HG03432 (cell line): ENCODE results near the gene BTBD1.
"Not testable (repeated sequence)": the region's sequence is repeated elsewhere in the genome, so short reads cannot be mapped to it uniquely, and the experiment has no call there.

Experiments used
- ATAC-seq: cut with Tn5 transposase; IDR thresholded peaks from one replicate; pipeline ENCODE4 v1.9.1; 2021; ENCODE audit warnings: mild to moderate bottlenecking, moderate library complexity; ENCODE audit not compliant: unreplicated experiment

BTBD1 gene

DNA sequence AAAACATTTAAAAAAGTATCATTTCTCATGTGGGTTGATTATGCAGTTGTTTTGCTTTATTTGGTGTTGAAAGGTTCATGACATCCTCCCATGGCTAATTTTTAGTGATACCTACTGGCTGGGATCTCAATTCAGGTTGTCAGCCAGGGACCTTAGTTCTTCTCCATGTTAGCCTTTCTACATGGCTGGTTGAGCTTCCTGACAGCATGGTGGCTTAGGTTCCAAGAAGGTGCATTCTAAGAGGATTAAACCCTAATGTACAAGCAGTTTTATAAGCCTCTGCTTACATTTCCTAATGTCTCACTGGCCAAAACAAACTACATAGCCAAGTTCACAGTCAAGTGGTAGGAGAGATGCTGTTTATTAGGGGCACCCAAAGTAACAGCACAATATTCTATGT, 31.0 kb upstream of the BTBD1 start:
- no peak for ATAC-seq

DNA sequence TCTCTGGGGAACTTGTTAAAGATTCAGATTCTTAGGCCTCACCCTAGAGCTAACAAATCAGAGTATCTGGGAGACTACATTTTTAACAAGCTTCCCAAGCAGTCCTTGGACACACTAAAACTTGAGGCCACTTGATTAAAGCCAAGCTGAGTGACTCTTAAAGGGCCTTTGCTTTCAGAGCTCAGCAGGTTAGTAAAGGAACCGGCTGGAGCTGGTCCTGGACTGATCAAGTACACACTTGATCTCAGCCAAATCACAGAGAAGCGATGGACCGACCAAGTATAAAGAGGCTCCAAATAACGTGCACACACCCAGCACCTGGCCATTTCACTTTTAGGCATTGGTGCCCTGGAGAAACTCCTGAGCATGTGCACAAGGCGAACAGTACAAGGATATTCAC, 27.5 kb upstream of the BTBD1 start:
- ATAC-seq = no peak

DNA sequence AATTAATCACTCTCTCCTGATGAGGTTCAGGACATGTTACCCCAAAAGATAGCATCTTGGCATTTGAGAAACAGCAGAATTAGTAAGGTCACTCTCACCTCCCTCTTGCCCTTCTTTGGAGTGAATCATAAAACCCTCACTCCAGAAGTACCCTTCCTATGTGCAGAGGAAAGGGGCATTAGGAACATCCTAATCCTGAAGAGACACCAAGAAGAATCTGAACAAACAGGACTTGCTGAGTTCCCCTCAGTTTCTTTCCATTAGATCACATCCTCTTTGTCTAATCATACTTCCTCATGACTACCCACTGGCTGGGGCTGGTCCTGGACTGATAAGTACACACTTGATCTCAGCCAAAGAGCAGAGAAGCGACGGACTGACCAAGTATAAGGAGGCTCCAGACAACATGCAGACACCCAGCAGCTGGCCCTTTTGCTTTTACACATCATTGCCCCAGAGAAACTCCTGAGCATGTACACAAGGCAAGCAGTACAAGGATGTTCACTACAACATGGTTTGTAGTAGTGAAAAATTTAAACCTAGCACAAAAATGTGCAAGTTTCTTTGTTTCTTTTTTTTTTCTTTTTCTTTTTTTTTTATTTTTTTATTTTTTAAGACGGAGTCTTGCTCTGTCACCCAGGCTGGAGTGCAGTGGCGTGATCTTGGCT, 25.4 kb upstream of the BTBD1 start:
- ATAC-seq = peak; percentile 82

DNA sequence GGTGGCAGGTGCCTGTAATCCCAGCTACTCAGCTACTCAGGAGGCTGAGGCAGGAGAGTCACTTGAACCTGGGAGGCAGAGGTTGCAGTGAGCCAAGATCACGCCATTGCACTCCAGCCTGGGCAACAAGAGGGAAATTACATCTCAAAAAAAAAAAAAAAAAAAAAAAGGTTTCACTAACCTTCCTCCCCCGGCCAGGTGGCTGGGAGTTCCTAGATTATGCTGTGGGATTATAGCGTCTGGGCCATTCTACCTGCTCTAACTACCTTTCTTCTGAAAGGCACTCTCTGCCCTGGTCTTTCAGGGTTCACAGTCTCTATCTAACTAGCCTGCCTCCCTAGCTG, 24.9 kb upstream of the BTBD1 start:
- not testable (repeated sequence) for ATAC-seq

DNA sequence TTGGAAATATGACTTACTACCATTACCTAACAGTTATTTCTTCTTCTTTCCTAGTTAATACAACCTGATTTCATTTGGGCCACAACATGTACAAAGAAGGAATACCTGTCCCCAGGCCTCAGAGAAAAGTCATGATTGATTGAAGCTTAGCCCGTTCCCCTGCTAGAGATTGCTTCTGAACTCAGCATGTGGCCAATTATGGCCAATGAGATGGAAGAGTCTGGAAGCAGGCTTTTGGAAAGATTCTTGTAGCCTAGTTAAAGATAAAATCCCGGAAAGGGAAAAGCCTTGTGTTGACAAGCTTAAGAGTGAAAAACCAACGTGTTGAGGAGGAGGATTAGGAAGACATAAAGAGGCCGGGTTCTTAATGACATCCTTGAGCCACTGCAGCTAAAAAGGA, 23.4 kb upstream of the BTBD1 start:
- ATAC-seq = no peak

DNA sequence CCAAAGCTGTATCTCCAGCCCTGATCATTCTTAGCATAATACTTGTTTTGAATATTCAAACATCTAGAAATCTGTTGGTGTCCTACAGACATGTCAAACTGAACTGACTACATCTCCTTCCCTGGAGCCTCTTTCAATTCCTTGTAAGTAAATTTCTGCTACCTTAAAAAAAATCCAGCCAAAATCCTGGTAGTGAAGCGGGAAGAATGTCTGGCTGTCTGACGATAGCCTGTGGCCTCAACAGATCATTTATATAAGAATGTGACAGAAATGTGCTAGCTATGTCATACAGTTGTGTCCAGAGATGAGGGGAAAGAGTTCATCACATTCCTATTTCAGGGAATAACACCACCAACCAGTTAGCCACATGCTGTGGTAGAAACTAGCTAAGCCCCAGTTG, 21.8 kb upstream of the BTBD1 start:
- no peak for ATAC-seq

DNA sequence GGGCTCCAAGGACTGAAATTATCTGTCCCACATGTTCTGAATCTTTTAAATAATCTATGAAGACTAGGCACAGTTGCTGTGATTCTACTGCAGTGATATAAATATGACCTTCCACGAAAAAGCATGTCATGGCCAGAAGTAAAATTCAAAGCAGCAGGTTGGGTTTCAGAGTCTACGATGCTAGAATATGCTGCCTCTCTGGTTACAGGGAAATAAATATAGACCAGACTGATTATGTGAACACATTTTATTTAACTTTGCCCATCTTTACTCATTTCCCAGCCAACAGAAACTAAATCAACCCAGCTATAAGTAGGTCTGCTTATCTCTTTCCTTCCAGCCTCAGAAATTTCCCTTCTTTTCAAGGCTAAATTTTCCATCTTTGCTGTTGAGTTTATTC, 20.5 kb upstream of the BTBD1 start:
- no peak for ATAC-seq

DNA sequence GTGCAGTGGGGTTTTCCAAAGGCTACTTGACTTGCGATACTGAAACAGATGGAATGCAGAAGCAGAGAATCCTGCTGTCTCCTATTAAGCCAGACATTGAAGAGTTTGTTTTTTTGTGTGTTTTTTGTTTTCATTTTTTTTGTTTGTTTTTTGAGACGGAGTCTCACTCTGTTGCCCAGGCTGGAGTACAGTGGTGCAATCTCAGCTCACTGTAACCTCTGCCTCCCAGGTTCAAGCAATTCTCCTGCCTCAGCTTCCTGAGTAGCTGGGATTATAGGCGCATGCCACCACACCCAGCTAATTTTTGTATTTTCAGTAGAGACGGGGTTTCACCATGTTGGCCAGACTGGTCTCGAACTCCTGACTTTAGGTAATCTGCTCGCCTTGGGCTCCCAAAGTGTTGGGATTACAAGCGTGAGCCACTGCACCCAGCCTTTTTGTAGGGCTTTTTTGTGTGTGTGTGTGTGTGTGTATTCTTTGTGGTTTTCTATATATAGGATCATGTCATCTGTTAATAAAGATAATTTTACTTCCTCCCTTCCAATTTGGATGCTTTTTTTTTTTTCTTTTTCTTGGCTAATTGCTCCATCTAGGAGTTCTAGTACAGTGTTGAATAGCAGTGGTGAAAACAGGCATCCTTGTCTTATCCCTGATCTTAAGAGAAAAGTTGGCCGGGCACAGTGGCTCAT, 19.0 kb upstream of the BTBD1 start:
- not testable (repeated sequence) for ATAC-seq

DNA sequence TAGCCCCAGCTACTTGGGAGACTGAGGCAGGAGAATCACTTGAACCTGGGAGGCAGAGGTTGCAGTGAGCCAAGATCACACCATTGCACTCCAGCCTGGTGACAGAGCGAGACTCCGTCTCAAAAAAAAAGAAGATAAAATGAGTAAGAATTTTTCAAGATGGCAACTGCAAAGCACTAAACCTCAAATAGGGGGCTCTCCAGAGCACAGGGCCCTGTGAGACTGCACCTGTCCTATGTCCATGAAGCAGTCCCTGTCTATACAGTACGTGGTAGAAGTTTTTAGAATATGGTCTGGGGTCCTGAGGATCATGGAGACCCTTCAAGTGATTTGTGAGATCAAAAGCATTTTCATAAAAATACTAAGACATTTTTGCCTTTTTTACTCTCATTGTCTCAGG, 18.4 kb upstream of the BTBD1 start:
- not testable (repeated sequence) for ATAC-seq

DNA sequence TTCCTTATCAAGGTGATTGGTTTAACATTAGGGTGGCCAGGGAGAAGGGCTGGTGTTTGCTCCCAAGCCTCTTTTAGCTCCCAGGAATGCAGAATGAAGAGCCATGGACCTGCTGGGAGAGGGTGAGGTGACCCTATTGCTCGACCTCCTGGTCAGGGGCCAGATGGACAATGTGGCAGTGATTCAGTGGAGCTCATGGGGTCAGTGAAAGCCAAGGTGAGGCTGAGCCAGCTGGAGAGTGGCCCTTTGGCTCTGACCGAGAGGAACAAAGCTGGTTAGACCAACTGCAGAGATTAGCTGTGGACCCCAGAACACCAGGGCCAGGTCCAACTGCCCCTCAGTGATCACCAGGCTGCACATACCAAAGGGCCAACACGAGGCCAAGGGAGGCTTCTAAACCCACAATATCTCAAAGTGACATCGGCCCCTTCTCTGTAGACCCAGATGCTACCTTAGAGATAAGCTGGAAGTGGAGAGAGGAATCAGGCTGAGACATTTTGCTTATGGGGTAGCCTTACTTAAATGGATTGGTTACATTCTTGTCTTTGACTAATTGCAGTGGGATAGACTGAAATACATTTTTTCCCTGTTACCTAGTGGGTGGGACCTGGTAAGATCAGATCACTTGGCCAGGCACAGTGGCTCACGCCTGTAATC, 15.8 kb upstream of the BTBD1 start:
- ATAC-seq = no peak

DNA sequence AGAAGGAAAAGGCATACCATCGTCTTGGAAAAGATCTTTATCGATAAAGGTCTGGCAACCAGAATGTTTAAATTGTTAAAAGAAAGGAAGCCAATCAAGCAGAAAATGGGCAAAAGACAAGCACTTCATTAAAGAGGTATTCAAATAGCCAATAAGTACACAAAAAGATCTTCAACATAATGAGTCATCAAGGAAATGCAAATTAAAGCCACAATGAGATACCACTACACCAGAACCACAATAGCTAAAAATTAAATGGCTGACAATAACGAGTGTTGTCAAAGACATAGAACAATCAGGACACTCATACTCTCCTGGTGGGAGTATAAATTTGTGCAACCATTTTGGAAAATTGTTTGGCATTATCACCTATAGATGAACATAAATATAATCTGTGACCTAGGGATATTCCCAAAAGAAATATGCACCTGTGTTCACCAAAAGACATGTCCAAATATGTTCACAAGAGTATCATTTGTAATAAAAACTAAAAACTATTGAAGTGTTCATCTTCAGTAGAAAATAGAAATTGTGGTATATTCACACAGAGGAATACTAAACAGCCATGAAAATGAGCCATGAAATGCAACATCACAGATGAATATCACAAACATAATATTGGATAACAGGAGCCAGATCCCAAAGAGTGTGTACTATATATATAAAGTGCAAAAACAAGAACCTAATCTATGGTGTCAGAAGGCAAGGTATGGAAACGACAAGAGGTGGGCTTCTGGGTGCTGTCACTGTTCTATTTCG, 14.4 kb upstream of the BTBD1 start:
- ATAC-seq = no peak

DNA sequence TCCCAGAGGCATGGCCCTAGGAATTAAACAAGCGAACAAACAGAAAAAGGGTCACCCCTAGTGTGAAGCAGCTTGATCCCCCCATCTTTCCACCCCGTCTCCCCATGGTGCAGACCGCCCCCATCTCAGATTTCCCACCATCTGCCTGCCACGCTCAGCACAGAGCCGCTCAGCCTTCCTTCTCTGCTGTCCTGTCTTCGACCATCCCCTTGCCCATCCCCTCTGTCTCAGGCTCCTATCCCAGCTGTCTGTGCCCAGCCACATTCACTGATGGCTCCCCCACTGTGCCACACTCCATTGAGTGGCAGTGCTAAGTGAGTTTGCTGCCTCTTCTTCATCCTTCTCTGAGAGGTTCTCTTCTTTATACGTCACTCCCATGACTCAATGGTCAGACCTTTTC, 11.7 kb upstream of the BTBD1 start:
- no peak for ATAC-seq

DNA sequence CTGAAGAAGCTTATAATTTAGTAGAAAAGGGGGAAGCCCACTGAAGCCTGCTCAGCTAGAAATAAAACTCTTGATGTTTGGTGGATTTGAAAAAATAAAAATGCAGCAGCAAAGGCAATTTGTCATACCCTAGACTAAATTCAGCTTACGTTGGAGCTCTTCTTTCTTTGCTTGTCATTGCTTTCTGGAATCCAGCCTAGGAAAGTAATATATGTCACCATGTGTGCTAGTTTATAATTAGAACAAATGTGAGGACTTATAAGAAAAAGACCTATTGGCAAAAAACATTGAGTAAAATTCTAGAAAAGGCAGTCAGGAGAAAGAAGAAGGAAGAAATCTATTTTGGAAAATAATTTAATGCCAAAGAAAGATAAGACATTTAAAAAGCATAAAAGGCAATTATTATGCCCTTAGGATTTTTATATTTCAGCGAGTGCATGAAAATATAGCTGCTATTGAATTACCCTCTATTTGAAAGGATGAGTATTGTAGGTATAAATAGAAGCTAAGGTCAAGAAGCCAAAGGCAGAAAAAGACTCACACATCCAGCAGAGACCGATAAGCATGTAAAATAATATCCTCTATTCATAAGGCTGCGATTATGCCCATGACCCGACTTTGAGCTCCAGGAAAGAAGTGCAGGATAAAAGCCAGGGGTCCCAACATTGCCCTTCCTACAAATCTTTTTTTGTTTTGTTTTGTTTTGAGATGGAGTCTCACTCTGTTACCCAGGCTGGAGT, 10.6 kb upstream of the BTBD1 start:
- ATAC-seq = no peak

DNA sequence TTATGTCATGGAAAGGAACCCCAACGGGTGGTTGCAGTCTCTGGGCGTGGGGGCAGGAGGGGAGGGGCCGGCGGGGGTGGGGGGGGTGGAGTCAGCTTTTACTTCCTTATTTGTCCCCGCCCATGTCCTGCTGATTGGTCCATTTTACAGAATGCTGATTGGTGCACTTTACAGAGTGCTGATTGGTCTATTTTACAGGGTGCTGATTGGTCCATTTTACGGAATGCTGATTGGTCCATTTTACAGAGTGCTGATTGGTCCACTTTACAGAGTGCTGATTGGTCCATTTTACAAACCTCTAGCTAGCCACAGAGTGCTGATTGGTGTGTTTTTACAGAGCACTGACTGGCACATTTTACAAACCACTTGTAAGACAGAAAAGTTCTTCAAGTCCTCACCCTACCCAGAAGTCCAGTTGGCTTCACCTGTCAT, 2.2 kb upstream of the BTBD1 start:
- not testable (repeated sequence) for ATAC-seq

DNA sequence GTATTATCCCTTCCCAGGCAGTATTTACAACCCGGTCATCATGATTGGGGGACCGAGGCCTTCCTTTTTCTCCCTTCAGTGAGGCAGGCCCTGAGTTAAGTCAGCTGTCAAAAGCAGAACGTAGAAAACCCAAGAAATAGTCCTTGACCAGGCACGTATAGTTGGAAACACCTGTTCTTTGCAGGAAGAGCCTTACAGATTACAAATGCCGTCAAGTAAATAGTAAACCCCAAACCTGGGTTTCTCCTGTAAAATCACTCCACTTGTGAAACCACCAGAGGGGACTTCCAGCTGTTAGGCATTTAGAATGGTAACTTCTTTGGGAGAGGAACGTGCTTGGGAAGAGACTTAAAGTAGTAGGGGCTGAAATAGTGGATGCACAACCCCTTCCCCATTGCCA, 1.0 kb upstream of the BTBD1 start:
- ATAC-seq = no peak

DNA sequence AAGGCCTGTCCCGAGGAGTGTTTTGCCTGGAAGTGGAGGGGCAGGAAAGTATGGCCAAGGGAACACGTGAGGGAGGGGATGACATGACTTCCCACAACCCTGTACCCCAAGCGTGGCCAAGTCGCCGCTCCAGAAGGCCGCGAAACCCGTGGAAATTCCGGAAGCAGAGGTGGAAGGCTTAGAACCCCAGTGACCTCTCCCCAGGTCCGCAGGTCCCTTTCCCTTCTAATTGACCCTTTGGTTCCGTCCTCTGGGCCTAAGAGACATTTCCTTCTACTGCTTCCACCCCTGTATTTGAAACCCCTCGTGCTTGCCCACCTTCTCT, 548 bp upstream of the BTBD1 start:
- no peak for ATAC-seq

DNA sequence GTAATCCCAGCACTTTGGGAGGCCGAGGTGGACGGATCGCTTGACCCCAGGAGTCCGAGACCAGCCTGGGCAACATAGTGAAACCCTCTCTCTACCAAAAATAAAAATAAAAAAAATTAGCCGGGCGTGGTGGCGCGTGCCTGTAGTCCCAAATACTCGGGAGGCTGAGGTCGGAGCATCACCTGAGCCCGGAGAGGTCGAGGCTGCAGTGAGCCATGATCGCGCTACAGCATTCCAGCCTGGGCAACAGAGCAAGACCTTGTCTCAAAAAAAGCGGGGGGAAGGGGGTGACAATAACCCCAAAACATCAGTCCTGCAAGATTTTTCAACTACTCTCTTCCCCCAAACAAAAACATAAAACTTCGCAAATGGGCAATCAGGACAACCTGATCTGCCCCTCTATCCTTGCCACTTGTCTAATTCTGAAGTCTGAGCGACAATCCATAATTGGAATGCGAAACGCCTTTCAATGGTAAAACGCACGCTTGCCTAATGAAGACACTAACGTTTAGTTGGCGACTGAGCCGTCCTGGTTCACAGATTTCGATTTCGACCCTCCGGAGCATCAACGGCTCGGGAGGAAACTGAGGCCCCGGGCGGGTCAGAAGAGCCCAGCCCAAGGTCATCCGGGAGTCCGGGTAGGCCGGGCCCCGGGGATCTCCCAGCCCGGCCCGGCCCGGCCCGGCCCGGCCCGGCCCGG, 868 bp downstream of the BTBD1 start:
- ATAC-seq = no peak

DNA sequence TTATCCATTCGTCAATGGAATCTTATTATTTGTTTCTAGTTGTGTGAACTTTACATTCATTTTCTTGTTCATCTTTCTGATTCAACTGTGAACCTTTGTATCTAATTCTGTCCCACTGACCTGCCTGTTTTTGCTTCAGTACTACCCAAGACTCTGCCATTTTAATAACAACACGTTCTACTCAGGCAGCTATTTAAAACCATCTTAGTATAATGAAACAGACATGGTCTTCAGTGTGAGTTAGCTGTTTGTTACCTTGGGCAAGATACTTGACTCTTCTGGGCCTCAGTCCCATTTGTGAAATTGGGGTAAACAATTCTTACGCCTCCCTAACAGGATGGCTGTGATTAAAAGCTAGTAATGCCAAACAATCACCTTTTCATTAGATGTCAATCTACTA, 1.6 kb downstream of the BTBD1 start:
- no peak for ATAC-seq

DNA sequence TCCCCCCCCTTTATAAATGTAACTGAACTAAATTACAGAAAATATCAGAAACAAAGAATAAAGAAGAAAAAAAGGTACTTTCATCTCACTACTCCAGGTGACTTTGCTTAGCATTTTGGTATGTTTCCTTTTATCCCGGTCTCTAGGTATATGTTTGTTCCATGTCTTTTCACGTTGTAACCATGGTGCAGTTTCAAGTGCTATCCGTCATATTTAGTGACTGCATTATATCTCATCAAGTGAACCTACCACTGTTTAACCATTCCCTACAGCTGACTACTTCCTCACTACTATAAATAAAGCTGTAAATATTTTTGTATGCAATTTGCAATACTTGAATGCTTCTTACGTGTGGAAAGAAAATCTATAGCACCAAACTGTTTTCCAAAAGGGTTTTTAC, 2.2 kb downstream of the BTBD1 start:
- ATAC-seq = no peak

DNA sequence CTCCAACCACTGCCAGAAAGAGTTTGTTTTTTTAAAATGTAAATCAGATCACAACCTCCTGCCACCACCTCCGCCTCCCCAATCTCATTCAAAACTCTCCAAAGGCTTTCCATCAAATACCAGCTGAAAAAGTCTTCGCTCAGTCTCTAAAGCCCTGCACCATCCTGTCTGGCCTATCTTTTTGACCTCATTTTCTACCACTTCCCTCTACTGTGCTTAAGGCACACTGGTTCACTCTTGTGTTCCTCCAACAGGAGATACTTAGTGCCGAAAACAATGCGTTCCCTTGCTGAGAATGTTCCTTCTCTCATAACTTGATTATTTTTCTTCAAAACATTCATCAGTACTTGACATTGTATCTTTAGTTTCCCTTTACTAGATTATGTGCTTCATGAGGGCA, 3.5 kb downstream of the BTBD1 start:
- no peak for ATAC-seq

DNA sequence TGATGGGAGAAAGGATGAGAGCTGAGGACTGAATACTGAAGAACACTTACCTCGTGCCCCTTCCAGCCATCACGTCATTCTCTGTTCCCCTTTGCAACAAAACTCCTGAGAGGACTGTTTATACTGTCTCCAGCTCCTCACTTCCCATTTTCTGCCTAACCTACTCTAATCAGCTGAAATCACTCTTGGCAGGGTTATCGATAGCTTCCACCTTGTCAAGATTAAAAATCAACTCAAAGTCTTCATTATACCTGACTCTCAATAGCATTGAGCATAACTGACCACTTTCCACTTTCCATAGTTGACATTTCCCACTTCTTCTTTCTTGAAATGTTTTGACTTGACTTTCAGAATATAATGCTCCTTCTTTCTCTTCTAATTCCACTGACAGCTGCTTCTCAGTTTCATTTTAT, 4.3 kb downstream of the BTBD1 start:
- peak; percentile 20 for ATAC-seq
